ENCODE results near the gene FGF23. TPM values are rescaled to one million over a fixed set of nuclear protein-coding genes. Genes with fewer than 3 reads are reported as not detected.

FGF23 gene
- total RNA-seq, 1 donor from 2014 or later = not detected

DNA sequence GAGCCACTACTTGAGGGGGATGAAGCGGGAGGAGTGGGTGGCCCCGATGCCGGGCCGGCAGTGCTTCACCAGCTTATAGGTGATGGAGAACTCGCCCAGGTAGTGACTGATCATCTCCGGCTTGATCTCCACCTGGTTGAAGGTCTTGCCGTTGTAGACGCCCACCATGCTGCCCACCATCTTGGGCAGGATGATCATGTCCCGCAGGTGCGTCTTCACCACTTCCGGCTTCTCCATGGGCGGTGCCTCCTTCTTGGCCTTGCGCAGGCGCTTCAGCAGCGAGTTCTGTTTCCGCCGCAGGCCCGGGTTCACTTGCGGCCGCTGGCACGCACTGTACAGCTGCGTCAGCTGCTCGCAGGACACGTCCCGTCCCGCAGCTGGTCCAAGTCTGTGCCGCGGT is 55.1 kb downstream of the FGF23 start:
- H3K4me3 ChIP-seq = no peak overlapping the region
- peaks cover 16% of the 10 kb centered on the region for H3K4me1 ChIP-seq
- no peaks in the 10 kb centered on the region for H3K36me3 ChIP-seq
- no peak for TF ChIP-seq POLR2A (IDR thresholded peaks at IDR 0.05)
- TF ChIP-seq, protein P1, sequence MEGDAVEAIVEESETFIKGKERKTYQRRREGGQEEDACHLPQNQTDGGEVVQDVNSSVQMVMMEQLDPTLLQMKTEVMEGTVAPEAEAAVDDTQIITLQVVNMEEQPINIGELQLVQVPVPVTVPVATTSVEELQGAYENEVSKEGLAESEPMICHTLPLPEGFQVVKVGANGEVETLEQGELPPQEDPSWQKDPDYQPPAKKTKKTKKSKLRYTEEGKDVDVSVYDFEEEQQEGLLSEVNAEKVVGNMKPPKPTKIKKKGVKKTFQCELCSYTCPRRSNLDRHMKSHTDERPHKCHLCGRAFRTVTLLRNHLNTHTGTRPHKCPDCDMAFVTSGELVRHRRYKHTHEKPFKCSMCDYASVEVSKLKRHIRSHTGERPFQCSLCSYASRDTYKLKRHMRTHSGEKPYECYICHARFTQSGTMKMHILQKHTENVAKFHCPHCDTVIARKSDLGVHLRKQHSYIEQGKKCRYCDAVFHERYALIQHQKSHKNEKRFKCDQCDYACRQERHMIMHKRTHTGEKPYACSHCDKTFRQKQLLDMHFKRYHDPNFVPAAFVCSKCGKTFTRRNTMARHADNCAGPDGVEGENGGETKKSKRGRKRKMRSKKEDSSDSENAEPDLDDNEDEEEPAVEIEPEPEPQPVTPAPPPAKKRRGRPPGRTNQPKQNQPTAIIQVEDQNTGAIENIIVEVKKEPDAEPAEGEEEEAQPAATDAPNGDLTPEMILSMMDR (IDR thresholded peaks at IDR 0.05) = no peak
- TF ChIP-seq POLR2AphosphoS5 (IDR thresholded peaks at IDR 0.05; ENCODE audit: insufficient read depth in 1 of 2, low read depth in 1 of 2) = no peak
- intact Hi-C loops (cut with DNase I) = no loop called here
- no peak overlapping the region for H3K27ac ChIP-seq
- no peaks in the 10 kb centered on the region for H3K27me3 ChIP-seq
- no peaks in the 10 kb centered on the region for H3K9me3 ChIP-seq
- no peak for DNase-seq (ENCODE audit: extremely low spot score in 2 of 2)

DNA sequence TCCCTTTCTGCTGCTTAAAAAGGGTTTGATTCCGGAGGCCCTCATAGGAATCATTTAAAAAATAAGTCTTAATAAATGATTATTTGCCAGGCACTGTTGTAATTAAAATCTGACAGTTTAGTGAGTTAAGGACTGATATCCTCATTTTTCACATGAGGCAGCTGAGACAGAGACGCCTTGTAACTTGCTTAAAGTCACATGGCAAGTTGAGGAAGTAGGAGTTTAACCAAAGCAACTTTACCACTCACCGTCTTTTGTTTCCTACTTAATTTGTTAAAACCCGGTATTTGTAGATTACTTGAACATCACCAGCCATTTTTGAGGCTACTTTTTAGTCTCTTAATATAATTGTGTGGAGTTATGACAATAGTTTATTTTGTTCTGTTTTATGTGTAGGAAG is 56.1 kb downstream of the FGF23 start:
- Histone ChIP-seq H3K4me1 (peaks cover 16% of the 10 kb centered on the region), H3K4me3 (no peak overlapping the region), H3K27me3 (no peaks in the 10 kb centered on the region), H3K36me3 (no peaks in the 10 kb centered on the region), H3K27ac (no peak overlapping the region), H3K9me3 (no peaks in the 10 kb centered on the region)
- no peak for DNase-seq (ENCODE audit: extremely low spot score in 2 of 2)
- intact Hi-C loops (cut with DNase I) = no loop called here
- no peak for TF ChIP-seq POLR2A (IDR thresholded peaks at IDR 0.05)
- TF ChIP-seq, protein P1 (IDR thresholded peaks at IDR 0.05) = no peak
- TF ChIP-seq POLR2AphosphoS5 (IDR thresholded peaks at IDR 0.05; ENCODE audit: insufficient read depth in 1 of 2, low read depth in 1 of 2) = no peak

DNA sequence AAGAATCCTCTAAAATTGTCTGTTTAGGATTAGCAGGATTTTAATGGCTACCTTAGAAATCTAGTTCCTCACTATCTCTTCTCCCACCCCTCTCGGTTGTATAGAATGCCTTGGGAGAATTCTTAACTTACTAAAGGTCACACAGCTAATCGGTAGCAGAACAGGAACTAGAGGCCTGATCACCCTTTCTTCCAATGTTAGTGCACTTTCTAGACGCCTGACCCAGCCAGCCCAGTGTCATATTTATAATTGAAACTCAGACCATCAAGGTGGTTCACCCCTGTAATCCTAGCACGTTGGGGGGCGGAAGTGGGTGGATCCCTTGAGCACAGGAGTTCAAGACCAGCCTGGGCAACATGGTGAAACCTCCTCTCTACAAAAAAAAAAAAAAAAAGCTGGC is 56.8 kb downstream of the FGF23 start:
- Histone ChIP-seq H3K4me3 (no peak overlapping the region), H3K36me3 (no peaks in the 10 kb centered on the region), H3K27ac (no peak overlapping the region), H3K27me3 (no peaks in the 10 kb centered on the region), H3K4me1 (peaks cover 16% of the 10 kb centered on the region), H3K9me3 (no peaks in the 10 kb centered on the region)
- TF ChIP-seq POLR2A (IDR thresholded peaks at IDR 0.05) (no peak), POLR2AphosphoS5 (IDR thresholded peaks at IDR 0.05; ENCODE audit: insufficient read depth in 1 of 2, low read depth in 1 of 2) (no peak)
- TF ChIP-seq, protein P1 (IDR thresholded peaks at IDR 0.05) = no peak
- DNase-seq (ENCODE audit: extremely low spot score in 2 of 2) = no peak
- intact Hi-C loops (cut with DNase I) = loop anchor here (1.0 kb wide), 1 partner anchor 30 kb away; no protein-coding TSS in a partner anchor

DNA sequence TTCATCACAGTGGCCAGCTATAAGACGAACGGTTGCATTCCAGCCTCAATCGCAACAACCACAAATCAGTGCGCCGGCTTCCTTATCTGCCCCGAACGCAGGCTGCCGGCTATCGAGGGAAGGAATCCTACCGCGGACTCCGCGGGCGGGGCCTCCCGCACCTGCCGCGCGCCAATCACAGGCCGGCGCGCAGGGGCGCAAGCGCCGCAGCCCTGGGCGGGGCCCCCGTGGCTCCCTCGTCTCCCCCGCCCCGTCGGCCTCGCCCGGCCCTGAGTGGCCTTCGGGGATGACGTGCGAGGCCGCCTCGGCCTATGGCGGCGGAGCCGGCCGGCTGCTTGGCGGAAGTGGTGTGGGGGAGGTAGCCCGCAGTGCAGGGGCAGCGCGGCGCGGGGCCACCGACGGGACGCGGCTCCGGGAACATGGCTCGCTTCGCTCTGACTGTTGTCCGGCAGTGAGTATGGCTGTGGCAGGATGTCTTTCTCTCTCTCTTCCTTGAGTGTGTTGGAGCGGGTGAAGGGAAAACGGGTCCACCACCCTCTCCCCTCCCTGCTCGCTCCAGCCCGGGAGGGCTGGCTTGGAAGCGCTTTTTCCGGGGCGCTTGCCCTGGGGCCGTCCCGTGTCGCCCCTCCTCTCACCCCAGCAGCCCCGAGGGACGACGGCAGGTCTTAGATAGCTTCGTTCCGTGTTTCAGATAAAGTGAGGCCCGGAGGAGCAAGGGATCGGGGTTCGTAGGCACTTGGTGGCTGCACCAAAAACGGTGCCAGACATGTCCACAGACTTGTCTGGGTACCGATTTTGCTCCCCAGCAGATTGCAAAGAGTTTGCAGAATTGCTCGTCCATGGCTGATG is 58.4 kb downstream of the FGF23 start, which contains the start of gene TIGAR:
Gene TIGAR (plus strand): TSS at position 361 of the 849 bp plus-strand sequence. CDS start 59 bp downstream, at position 420.
- Histone ChIP-seq H3K27ac (peak within 1 kb of the TSS; percentile 63), H3K9me3 (no peaks in the 10 kb centered on the region), H3K27me3 (no peaks in the 10 kb centered on the region), H3K4me3 (peak within 1 kb of the TSS; percentile 75 to 84), H3K36me3 (no peaks in the 10 kb centered on the region), H3K4me1 (peaks cover 16% of the 10 kb centered on the region)
- intact Hi-C loops (cut with DNase I) = no loop called here
- TF ChIP-seq POLR2AphosphoS5 (IDR thresholded peaks at IDR 0.05; ENCODE audit: insufficient read depth in 1 of 2, low read depth in 1 of 2) = peak in 1 of 2 donors; percentile 73
- TF ChIP-seq, protein P1 (IDR thresholded peaks at IDR 0.05) = no peak
- DNase-seq (ENCODE audit: extremely low spot score in 2 of 2) = peak in 1 of 2 donors; percentile 91

DNA sequence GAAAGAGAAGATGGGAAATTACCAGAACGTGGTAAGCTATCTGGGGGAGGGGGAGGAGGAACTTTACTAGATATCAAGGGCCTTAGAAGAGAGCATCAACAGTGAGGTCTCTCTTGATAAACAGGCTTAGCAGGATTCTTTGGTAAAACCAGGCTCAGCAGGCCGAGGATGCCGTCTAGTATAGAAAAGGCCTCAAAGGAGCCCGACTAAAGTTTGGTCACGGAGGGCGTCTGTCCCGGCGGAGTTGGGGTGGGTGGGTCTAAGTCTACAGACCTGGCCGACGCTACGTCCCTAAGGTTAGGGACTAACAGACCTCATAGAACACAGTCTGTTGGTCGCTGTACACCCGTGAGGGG is 59.0 kb downstream of the FGF23 start:
- peaks cover 16% of the 10 kb centered on the region for H3K4me1 ChIP-seq
- no peak for TF ChIP-seq POLR2AphosphoS5 (IDR thresholded peaks at IDR 0.05; ENCODE audit: insufficient read depth in 1 of 2, low read depth in 1 of 2)
- TF ChIP-seq POLR2A (IDR thresholded peaks at IDR 0.05) = no peak
- TF ChIP-seq, protein P1 (IDR thresholded peaks at IDR 0.05) = no peak
- no peaks in the 10 kb centered on the region for H3K27me3 ChIP-seq
- intact Hi-C loops (cut with DNase I) = no loop called here
- H3K4me3 ChIP-seq = peak overlapping the region; percentile 75 to 84
- DNase-seq (ENCODE audit: extremely low spot score in 2 of 2) = no peak
- H3K9me3 ChIP-seq = no peaks in the 10 kb centered on the region
- H3K27ac ChIP-seq = peak overlapping the region; percentile 63
- H3K36me3 ChIP-seq = no peaks in the 10 kb centered on the region

Measured in vagina (tissue), 2 donors.